H1 (cell line): Measurements from ENCODE around the gene SPATA13. TPM values are rescaled to one million over a fixed set of nuclear protein-coding genes. Genes with fewer than 3 reads are reported as not detected.

ENCODE experiments used
- CTCF ChIA-PET: fragments of 300-600 bp; sonication (Branson Sonifier 250); formaldehyde crosslinking; loops from one replicate; lab custom pipeline; 2021; ENCODE audit not compliant: partially characterized antibody; lab: Charles Lee
- POLR2A ChIA-PET: fragments of 300-600 bp; sonication (Branson Sonifier 250); formaldehyde crosslinking; loops from one replicate; lab custom pipeline; 2021; ENCODE audit warnings: inconsistent platforms; ENCODE audit not compliant: partially characterized antibody; lab: Charles Lee
- DNase-seq, 2 experiments: peaks; one replicate each; pipeline versions ENCODE4 v3.0.0 to v3.0.0-alpha.2; 2010 to 2022; ENCODE audit warnings: low spot score in 2 of 2, low read depth in 1 of 2, mixed read lengths in 1 of 2
- FAIRE-seq: peaks from 2 replicates; lab custom pipeline; 2011; peaks lifted over from hg19 to GRCh38; lab: Jason Lieb, UNC
- H2AFZ ChIP-seq: 2 replicates; pipeline ENCODE4 v1.8.1; 2012; ENCODE audit warnings: low read length, inconsistent platforms
- H2AK5ac ChIP-seq: 2 replicates; pipeline ENCODE4 v1.6.1; 2013; ENCODE audit warnings: low read depth, low read length
- H2BK120ac ChIP-seq: replicated peaks from 2 replicates; pipeline ENCODE3; 2013; ENCODE audit warnings: low read depth, low read length, inconsistent platforms
- H2BK12ac ChIP-seq: 2 replicates; pipeline ENCODE4 v1.6.1; 2013; ENCODE audit warnings: low read depth, low read length
- H2BK15ac ChIP-seq: 2 replicates; pipeline ENCODE4 v1.6.1; 2013; ENCODE audit warnings: low read length
- H2BK20ac ChIP-seq: 2 replicates; pipeline ENCODE4 v1.6.1; 2013; ENCODE audit warnings: low read length
- H2BK5ac ChIP-seq: 2 replicates; pipeline ENCODE4 v1.6.1; 2013; ENCODE audit warnings: low read depth, low read length
- H3K14ac ChIP-seq: 2 replicates; pipeline ENCODE4 v1.6.1; 2013; ENCODE audit warnings: inconsistent platforms; ENCODE audit not compliant: insufficient read length
- H3K18ac ChIP-seq: 2 replicates; pipeline ENCODE4 v1.6.1; 2013; ENCODE audit warnings: low read length; ENCODE audit errors: extremely low read depth
- H3K23ac ChIP-seq: 2 replicates; pipeline ENCODE4 v1.6.1; 2013; ENCODE audit warnings: inconsistent platforms; ENCODE audit not compliant: insufficient read length
- H3K23me2 ChIP-seq: 2 replicates; pipeline ENCODE4 v1.6.1; 2013; ENCODE audit warnings: low read depth, low read length
- H3K27ac ChIP-seq: 2 replicates; pipeline ENCODE4 v1.6.1; 2011; ENCODE audit warnings: low read depth, low read length, inconsistent platforms
- H3K27me3 ChIP-seq, 4 experiments: replicated peaks in 1 of 4; 1 replicate in 1 of 4; 2 replicates in 3 of 4; pipeline versions ENCODE4 v1.6.1 to v1.8.1; 2011 to 2013; ENCODE audit warnings: low read length in 3 of 4, mild to moderate bottlenecking in 3 of 4, inconsistent platforms in 2 of 4, mixed read lengths in 2 of 4, moderate library complexity in 1 of 4; ENCODE audit not compliant: control insufficient read depth in 3 of 4, insufficient read depth in 3 of 4; ENCODE audit errors: extremely low read depth in 1 of 4
- H3K36me3 ChIP-seq, 4 experiments: 2 replicates each; pipeline versions ENCODE4 v1.6.1 to v1.8.1; 2011 to 2013; ENCODE audit warnings: mild to moderate bottlenecking in 4 of 4, low read length in 3 of 4, moderate library complexity in 2 of 4, control low read depth in 1 of 4, inconsistent platforms in 1 of 4; ENCODE audit not compliant: insufficient read depth in 4 of 4, control insufficient read depth in 2 of 4
- H3K4ac ChIP-seq: replicated peaks from 2 replicates; pipeline ENCODE3; 2013; ENCODE audit warnings: low read length, low read depth, mixed read lengths, inconsistent platforms; ENCODE audit not compliant: insufficient read length
- H3K4me1 ChIP-seq, 4 experiments: replicated peaks in 1 of 4; 1 replicate in 1 of 4; 2 replicates in 3 of 4; pipeline versions ENCODE4 v1.6.1 to v1.8.1; 2011 to 2013; ENCODE audit warnings: low read length in 3 of 4, inconsistent platforms in 2 of 4, mixed read lengths in 1 of 4; ENCODE audit not compliant: insufficient read depth in 4 of 4, control insufficient read depth in 3 of 4
- H3K4me2 ChIP-seq, 2 experiments: 2 replicates each; pipeline versions ENCODE4 v1.6.1 to v1.8.1; 2011 to 2013; ENCODE audit warnings: low read depth in 2 of 2, low read length in 2 of 2, control low read depth in 1 of 2, inconsistent platforms in 1 of 2, mild to moderate bottlenecking in 1 of 2; ENCODE audit not compliant: insufficient read depth in 1 of 2
- H3K4me3 ChIP-seq, 4 experiments: fragments of 200-600, 300-600 bp in 1 of 4; sonication (generic), shearing (Covaris generic), sonication (Bioruptor Twin) in 1 of 4; 2 replicates each; pipeline versions ENCODE4 v1.5.1 to v1.8.1; 2011 to 2016; ENCODE audit warnings: low read length in 4 of 4, low read depth in 3 of 4, control low read depth in 2 of 4, inconsistent platforms in 2 of 4, mild to moderate bottlenecking in 2 of 4, mixed read lengths in 1 of 4, moderate library complexity in 1 of 4; ENCODE audit not compliant: insufficient read depth in 2 of 4; ENCODE audit errors: extremely low read depth in 1 of 4
- H3K56ac ChIP-seq: replicated peaks from 2 replicates; pipeline ENCODE3; 2013; ENCODE audit warnings: low read depth, mild to moderate bottlenecking, mixed read lengths, low read length, inconsistent platforms; ENCODE audit not compliant: insufficient read length
- H3K79me1 ChIP-seq: 2 replicates; pipeline ENCODE4 v1.6.1; 2013; ENCODE audit warnings: low read depth, low read length, control low read depth
- H3K79me2 ChIP-seq, 2 experiments: 2 replicates each; pipeline versions ENCODE4 v1.6.1 to v1.8.1; 2012 to 2013; ENCODE audit warnings: low read length in 2 of 2, mild to moderate bottlenecking in 2 of 2, inconsistent platforms in 1 of 2; ENCODE audit not compliant: insufficient read depth in 2 of 2, control insufficient read depth in 1 of 2
- H3K9ac ChIP-seq, 4 experiments: replicated peaks in 1 of 4; 1 replicate in 1 of 4; 2 replicates in 3 of 4; pipeline versions ENCODE4 v1.6.1 to v1.8.1; 2011 to 2013; ENCODE audit warnings: low read depth in 3 of 4, low read length in 3 of 4, control low read depth in 2 of 4, mild to moderate bottlenecking in 2 of 4, moderate library complexity in 2 of 4, inconsistent platforms in 1 of 4; ENCODE audit errors: extremely low read depth in 1 of 4
- H3K9me3 ChIP-seq, 2 experiments: 2 replicates each; pipeline versions ENCODE4 v1.6.1 to v1.8.1; 2012 to 2013; ENCODE audit warnings: mild to moderate bottlenecking in 2 of 2, moderate library complexity in 2 of 2, control low read depth in 1 of 2, inconsistent platforms in 1 of 2, low read depth in 1 of 2, low read length in 1 of 2, mixed read lengths in 1 of 2; ENCODE audit not compliant: insufficient read depth in 2 of 2
- H4K20me1 ChIP-seq, 2 experiments: replicated peaks in 1 of 2; 2 replicates each; pipeline versions ENCODE3 to v1.8.1; 2011 to 2013; ENCODE audit warnings: inconsistent platforms in 2 of 2, low read length in 2 of 2, mild to moderate bottlenecking in 1 of 2; ENCODE audit not compliant: insufficient read depth in 2 of 2, control insufficient read depth in 1 of 2
- H4K5ac ChIP-seq: 2 replicates; pipeline ENCODE4 v1.6.1; 2013; ENCODE audit warnings: low read length, low read depth, mixed read lengths, inconsistent platforms; ENCODE audit not compliant: insufficient read length
- H4K8ac ChIP-seq: 2 replicates; pipeline ENCODE4 v1.8.0; 2013; ENCODE audit warnings: mild to moderate bottlenecking, moderate library complexity, low read length, inconsistent platforms; ENCODE audit not compliant: insufficient read depth; ENCODE audit errors: extremely low read depth
- H4K91ac ChIP-seq: replicated peaks from 2 replicates; pipeline ENCODE3; 2013; ENCODE audit warnings: low read length, mixed read lengths, inconsistent platforms; ENCODE audit not compliant: insufficient read length
- BCL11A ChIP-seq, 2 experiments: IDR thresholded peaks; one replicate each; pipeline ENCODE4 v1.6.1; 2011; ENCODE audit warnings: low read depth in 2 of 2, low read length in 2 of 2, mild to moderate bottlenecking in 2 of 2
- CBX8 ChIP-seq: fragments of 300-800, 300-1000 bp; sonication (generic); IDR thresholded peaks from 2 replicates; pipeline ENCODE4 v1.7.1; 2016; ENCODE audit warnings: low read depth, low read length, borderline replicate concordance
- HDAC2 ChIP-seq, 2 experiments: fragments of 300-600 bp in 1 of 2; sonication (generic) in 1 of 2; IDR thresholded peaks; 2 replicates each; pipeline ENCODE4 v1.6.1; 2011 to 2012; ENCODE audit warnings: low read depth in 2 of 2, low read length in 2 of 2, mild to moderate bottlenecking in 2 of 2, moderate library complexity in 2 of 2, borderline replicate concordance in 1 of 2, inconsistent platforms in 1 of 2
- KDM4A ChIP-seq: IDR thresholded peaks from one replicate; pipeline ENCODE4 v1.7.1; 2012; ENCODE audit warnings: low read depth, mild to moderate bottlenecking, moderate library complexity, low read length, inconsistent platforms; ENCODE audit not compliant: severe bottlenecking
- RFX5 ChIP-seq: IDR thresholded peaks from 2 replicates; pipeline ENCODE4 v1.6.1; 2011; ENCODE audit warnings: low read depth, low read length, improper control_type of control experiment, borderline replicate concordance
- RXRA ChIP-seq: IDR thresholded peaks from 2 replicates; pipeline ENCODE4 v1.6.1; 2011; ENCODE audit warnings: low read depth, mild to moderate bottlenecking, low read length, moderate library complexity; ENCODE audit not compliant: insufficient read depth
- TAF7 ChIP-seq: optimal IDR thresholded peaks from 2 replicates; pipeline ENCODE3; 2011; ENCODE audit warnings: low read depth, mild to moderate bottlenecking, inconsistent platforms, low read length, moderate library complexity, borderline replicate concordance
- TEAD4 ChIP-seq: IDR thresholded peaks from 2 replicates; pipeline ENCODE4 v1.6.1; 2012; ENCODE audit warnings: low read depth, low read length, inconsistent platforms, mixed read lengths
- WGBS, 2 experiments: shearing (Covaris generic) in 1 of 2; methylation state at CpG; one replicate each; pipeline versions ENCODE4 v1.1.6 to v1.1.7; 2013 to 2015; ENCODE audit warnings: low lambda C conversion rate in 2 of 2, mixed read lengths in 2 of 2, inconsistent platforms in 1 of 2, low coverage in 1 of 2, missing lambda C conversion rate in 1 of 2; ENCODE audit not compliant: insufficient replicate concordance in 2 of 2, insufficient coverage in 1 of 2, insufficient read length in 1 of 2; ENCODE audit errors: extremely low coverage in 1 of 2, missing lambda C conversion rate in 1 of 2; 5-methylcytosine and 5-hydroxymethylcytosine counted together
- polyA plus RNA-seq, 7 experiments: library from polyadenylated mRNA; depleted of rRNA in 3 of 7; stranded (reverse) in 5 of 7; unstranded in 2 of 7; fragments of >200 nt in 5 of 7; fragments of 200-250 nt in 2 of 7; gene quantifications; 1 replicate in 5 of 7; 2 replicates in 1 of 7; 4 replicates in 1 of 7; pipeline versions ENCODE4 v1.2.1 to v1.2.3, GENCODE V29; 2011 to 2013; ENCODE audit warnings: missing spikeins in 2 of 7, mixed read lengths in 2 of 7
- total RNA-seq: library from RNA; stranded (reverse); fragmentation: NEBNext Ultra II Directional; extraction: Animal tissue kit (Norgen Biotek cat#: 25700); gene quantifications from 2 replicates; pipeline ENCODE4 v1.2.1, GENCODE V29; 2021
- TF ChIP-seq, protein P1 (sequence below): IDR thresholded peaks from 2 replicates; pipeline ENCODE4 v1.6.1; 2012; ENCODE audit warnings: low read length, inconsistent platforms
- TF ChIP-seq, protein P2 (sequence below): IDR thresholded peaks from 2 replicates; pipeline ENCODE4 v1.6.1; 2011; ENCODE audit warnings: low read length, improper control_type of control experiment

The SPATA13 gene
- total and polyA plus RNA-seq, 2 of the 8 experiments (the other 6 are each of a cell fraction or from before 2014, with no cell fraction given), result 12.6 to 30.9 TPM

DNA sequence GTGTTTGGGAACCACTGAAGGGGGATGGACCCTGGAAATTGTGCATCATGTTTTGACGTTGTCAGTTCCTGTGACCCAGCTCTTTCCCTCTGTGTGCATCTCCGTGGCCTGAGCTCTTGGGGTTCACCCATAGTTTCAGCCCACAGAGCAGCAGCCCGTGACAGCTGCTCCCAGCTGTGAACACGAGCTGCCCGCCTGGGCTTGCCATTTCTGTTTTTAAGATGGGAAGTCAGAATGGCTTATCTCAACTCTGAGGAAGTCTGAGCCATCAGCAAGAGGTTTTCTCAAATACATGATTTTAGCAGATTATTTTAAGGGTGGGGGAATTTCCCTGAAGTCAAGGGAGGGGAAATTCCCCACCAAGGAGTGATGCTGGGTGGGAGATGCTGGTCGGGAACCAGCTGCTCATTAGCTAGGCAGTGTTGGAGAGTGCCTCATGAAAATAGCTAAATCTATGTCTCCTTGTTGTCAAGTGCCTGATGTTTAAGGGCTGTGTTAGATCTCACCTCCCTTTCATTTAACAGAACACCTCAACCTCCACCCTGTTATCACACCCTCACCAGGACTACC lies 114.0 kb downstream of the SPATA13 start:
- no peak overlapping the region for H2BK120ac ChIP-seq
- H3K79me2 ChIP-seq, result no peaks in the 10 kb centered on the region
- H3K23ac ChIP-seq, result no peak overlapping the region
- no peaks in the 10 kb centered on the region for H3K27me3 ChIP-seq
- H2BK15ac ChIP-seq, result no peak overlapping the region
- ChIA-PET POLR2A (no interaction called here), CTCF (interaction anchor here (1.0 to 1.2 kb wide), 2 partner anchors 9 to 46 kb away, joined by 3 to 4 read pairs; no protein-coding TSS in a partner anchor)
- no peaks in the 10 kb centered on the region for H3K79me1 ChIP-seq
- no peak overlapping the region for H3K18ac ChIP-seq
- no peaks in the 10 kb centered on the region for H3K4me1 ChIP-seq
- 88% methylated on average over 6 of the region's 6 CpGs; no CpG with 5 or more reads in 1 of the 2 experiments for WGBS, 2 experiments
- H3K36me3 ChIP-seq, result no peaks in the 10 kb centered on the region
- H4K20me1 ChIP-seq, result peaks cover 0 to 2% of the 10 kb centered on the region in 2 experiments
- H3K27ac ChIP-seq, result no peak overlapping the region
- no peak overlapping the region for H3K14ac ChIP-seq
- no peak overlapping the region for H2AFZ ChIP-seq
- H3K9ac ChIP-seq, result no peak overlapping the region
- no peak overlapping the region for H3K4me3 ChIP-seq
- H3K9me3 ChIP-seq, result no peaks in the 10 kb centered on the region
- H3K23me2 ChIP-seq, result no peaks in the 10 kb centered on the region
- H2BK12ac ChIP-seq, result no peak overlapping the region
- FAIRE-seq (no peak), DNase-seq (no peak)
- no peak overlapping the region for H3K4ac ChIP-seq
- no peak overlapping the region for H3K4me2 ChIP-seq
- H2BK20ac ChIP-seq, result no peak overlapping the region
- H4K8ac ChIP-seq, result no peak overlapping the region
- H3K56ac ChIP-seq, result no peak overlapping the region
- no peak overlapping the region for H4K5ac ChIP-seq
- no peak overlapping the region for H2AK5ac ChIP-seq
- H4K91ac ChIP-seq, result no peak overlapping the region
- H2BK5ac ChIP-seq, result no peak overlapping the region
- TF ChIP-seq RFX5 (no peak), BCL11A (IDR thresholded peaks at IDR 0.05; ENCODE audit: low read depth in 2 of 2, low read length in 2 of 2) (no peak), TAF7 (no peak), HDAC2 (IDR thresholded peaks at IDR 0.05; ENCODE audit: borderline replicate concordance in 1 of 2, low read depth in 2 of 2, low read length in 2 of 2) (no peak), RXRA (no peak), CBX8 (no peak), KDM4A (no peak), TEAD4 (no peak)
- TF ChIP-seq, protein P1, sequence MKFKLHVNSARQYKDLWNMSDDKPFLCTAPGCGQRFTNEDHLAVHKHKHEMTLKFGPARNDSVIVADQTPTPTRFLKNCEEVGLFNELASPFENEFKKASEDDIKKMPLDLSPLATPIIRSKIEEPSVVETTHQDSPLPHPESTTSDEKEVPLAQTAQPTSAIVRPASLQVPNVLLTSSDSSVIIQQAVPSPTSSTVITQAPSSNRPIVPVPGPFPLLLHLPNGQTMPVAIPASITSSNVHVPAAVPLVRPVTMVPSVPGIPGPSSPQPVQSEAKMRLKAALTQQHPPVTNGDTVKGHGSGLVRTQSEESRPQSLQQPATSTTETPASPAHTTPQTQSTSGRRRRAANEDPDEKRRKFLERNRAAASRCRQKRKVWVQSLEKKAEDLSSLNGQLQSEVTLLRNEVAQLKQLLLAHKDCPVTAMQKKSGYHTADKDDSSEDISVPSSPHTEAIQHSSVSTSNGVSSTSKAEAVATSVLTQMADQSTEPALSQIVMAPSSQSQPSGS, result no peak
- TF ChIP-seq, protein P2, sequence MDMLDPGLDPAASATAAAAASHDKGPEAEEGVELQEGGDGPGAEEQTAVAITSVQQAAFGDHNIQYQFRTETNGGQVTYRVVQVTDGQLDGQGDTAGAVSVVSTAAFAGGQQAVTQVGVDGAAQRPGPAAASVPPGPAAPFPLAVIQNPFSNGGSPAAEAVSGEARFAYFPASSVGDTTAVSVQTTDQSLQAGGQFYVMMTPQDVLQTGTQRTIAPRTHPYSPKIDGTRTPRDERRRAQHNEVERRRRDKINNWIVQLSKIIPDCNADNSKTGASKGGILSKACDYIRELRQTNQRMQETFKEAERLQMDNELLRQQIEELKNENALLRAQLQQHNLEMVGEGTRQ, result no peak
